RWPE2 (cell line): ENCODE results near the gene OPRD1.

ENCODE experiments used
- ATAC-seq: fragments of 200-7000 bp; cut with Tn5 transposase; 3 replicates; pipeline ENCODE4 v1.9.1; 2021; ENCODE audit warnings: low read depth
- DNase-seq: peaks from one replicate; pipeline ENCODE4 v3.0.0-alpha.2; 2020; ENCODE audit warnings: low spot score
- H3K27ac ChIP-seq: fragments of 450-650 bp; 2 replicates; pipeline ENCODE4 v1.5.1; 2017; ENCODE audit warnings: mild to moderate bottlenecking; ENCODE audit not compliant: poor library complexity, severe bottlenecking
- H3K27me3 ChIP-seq: fragments of 250-450 bp; sonication (Bioruptor Pico); 2 replicates; pipeline ENCODE4 v1.5.1; 2021; ENCODE audit warnings: mild to moderate bottlenecking, moderate library complexity; ENCODE audit not compliant: insufficient read depth, poor library complexity, severe bottlenecking
- H3K36me3 ChIP-seq: fragments of 250-450 bp; sonication (Bioruptor Pico); 2 replicates; pipeline ENCODE4 v1.5.1; 2020; ENCODE audit warnings: low read depth, mild to moderate bottlenecking, moderate library complexity
- H3K4me1 ChIP-seq: fragments of 250-450 bp; sonication (Bioruptor Pico); 2 replicates; pipeline ENCODE4 v1.5.1; 2021; ENCODE audit warnings: mild to moderate bottlenecking, moderate library complexity; ENCODE audit not compliant: insufficient read depth, poor library complexity, severe bottlenecking
- H3K4me3 ChIP-seq: fragments of 250-450 bp; sonication (Bioruptor Pico); 2 replicates; pipeline ENCODE4 v1.5.1; 2021; ENCODE audit warnings: mild to moderate bottlenecking, moderate library complexity; ENCODE audit not compliant: severe bottlenecking
- H3K9me3 ChIP-seq: fragments of 250-450 bp; sonication (Bioruptor Pico); 2 replicates; pipeline ENCODE4 v1.5.1; 2021; ENCODE audit warnings: mild to moderate bottlenecking, moderate library complexity; ENCODE audit not compliant: severe bottlenecking
- TF ChIP-seq, protein P1 (sequence below): fragments of 450-650 bp; IDR thresholded peaks from one replicate; pipeline ENCODE4 v1.5.1; 2017; ENCODE audit warnings: mild to moderate bottlenecking, moderate library complexity; ENCODE audit not compliant: poor library complexity, severe bottlenecking

OPRD1 gene

DNA sequence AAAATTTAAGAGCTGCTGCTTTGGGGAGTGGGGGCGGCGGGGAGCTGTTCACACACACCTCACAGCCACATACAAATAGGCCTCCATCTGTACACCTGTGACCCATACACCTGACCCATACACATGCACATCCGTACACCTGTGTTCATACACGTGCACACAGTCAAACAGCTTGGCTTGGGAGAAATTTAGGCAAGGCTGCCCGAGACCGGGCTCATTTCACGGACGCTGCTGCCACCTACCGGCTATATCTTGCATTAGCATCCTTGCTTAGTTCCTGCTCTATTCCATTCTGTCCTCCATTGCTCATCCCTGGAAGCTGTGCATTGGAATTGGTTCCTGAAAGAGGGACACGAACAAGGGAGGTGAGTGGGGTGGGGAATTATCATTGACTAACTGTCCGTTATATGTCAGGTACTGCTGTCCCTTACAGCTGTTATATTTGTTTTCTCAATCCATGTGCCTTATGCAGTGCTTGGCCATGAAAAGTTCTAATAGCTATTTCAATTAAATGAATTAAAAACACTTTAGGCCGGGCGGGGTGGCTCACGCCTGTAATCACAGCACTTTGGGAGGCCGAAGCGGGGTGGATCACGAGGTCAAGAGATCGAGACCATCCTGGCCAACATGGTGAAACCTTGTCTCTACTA lies 65.3 kb downstream of the OPRD1 start:
- ATAC-seq, result peak; percentile 78
- Histone ChIP-seq H3K27me3 (no peaks in the 10 kb centered on the region), H3K9me3 (no peaks in the 10 kb centered on the region), H3K4me3 (no peak overlapping the region), H3K27ac (no peak overlapping the region), H3K36me3 (no peaks in the 10 kb centered on the region), H3K4me1 (peaks cover 3% of the 10 kb centered on the region)
- DNase-seq, result no peak
- TF ChIP-seq, protein P1, sequence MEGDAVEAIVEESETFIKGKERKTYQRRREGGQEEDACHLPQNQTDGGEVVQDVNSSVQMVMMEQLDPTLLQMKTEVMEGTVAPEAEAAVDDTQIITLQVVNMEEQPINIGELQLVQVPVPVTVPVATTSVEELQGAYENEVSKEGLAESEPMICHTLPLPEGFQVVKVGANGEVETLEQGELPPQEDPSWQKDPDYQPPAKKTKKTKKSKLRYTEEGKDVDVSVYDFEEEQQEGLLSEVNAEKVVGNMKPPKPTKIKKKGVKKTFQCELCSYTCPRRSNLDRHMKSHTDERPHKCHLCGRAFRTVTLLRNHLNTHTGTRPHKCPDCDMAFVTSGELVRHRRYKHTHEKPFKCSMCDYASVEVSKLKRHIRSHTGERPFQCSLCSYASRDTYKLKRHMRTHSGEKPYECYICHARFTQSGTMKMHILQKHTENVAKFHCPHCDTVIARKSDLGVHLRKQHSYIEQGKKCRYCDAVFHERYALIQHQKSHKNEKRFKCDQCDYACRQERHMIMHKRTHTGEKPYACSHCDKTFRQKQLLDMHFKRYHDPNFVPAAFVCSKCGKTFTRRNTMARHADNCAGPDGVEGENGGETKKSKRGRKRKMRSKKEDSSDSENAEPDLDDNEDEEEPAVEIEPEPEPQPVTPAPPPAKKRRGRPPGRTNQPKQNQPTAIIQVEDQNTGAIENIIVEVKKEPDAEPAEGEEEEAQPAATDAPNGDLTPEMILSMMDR, result peak; percentile 93

DNA sequence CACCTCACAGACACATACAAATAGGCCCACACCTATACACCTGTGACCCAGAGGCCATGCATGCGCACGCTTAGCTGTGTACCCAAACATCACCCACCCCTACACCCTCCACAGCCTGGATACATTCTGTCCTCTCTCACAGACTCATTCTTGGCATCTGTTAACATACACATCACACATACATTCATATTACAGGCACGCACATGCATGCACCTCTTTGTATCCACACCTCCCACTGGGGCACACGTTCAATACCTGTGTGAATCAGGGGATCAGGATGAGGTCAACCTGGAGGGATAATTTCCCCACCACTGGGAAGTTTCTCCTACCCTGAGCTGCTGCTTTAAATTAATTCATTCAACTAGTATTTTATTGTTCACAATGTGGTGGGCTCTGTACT lies 66.8 kb downstream of the OPRD1 start:
- H3K27me3 ChIP-seq, result no peaks in the 10 kb centered on the region
- TF ChIP-seq, protein P1, result no peak

DNA sequence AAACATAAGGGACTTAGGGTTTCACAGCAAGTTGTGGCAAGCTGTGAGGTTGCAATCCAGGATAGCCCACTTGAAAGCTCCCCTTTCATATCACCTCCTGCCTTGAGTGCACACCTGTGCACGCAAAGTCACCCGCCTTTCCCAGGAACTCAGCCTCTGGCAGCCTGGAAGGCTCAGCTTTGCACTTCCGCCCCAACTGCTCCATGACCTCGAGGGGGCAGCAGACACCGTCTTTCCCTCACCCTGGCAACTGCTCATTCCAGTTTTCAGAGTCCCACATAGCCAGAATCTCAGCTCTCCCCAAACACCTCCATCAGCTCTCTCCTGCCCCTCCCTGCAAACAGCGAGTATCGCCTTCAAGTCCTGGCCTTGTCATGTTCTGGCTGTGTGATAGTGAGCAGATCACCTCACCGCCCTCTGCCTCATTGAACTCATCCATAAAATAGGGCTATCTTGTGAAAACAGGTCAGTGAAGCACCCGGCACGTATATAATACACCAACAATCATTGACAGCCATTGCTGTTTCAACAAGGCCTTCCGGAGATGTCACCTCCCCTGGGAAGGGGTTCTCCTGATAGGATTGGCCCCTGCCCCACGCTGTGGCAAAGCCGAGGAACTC lies 70.1 kb downstream of the OPRD1 start:
- Histone ChIP-seq H3K9me3 (no peaks in the 10 kb centered on the region), H3K4me1 (peaks cover 8% of the 10 kb centered on the region), H3K27ac (no peak overlapping the region), H3K4me3 (no peak overlapping the region), H3K36me3 (no peaks in the 10 kb centered on the region), H3K27me3 (no peaks in the 10 kb centered on the region)
- DNase-seq (peak; percentile 79), ATAC-seq (peak; percentile 74)
- TF ChIP-seq, protein P1, result peak; percentile 96

More for the DNA sequence above, 66.8 kb downstream of the OPRD1 start:
- no peaks in the 10 kb centered on the region for H3K36me3 ChIP-seq
- ATAC-seq, result no peak
- no peak overlapping the region for H3K4me3 ChIP-seq
- no peak for DNase-seq
- no peaks in the 10 kb centered on the region for H3K4me1 ChIP-seq
- no peak overlapping the region for H3K27ac ChIP-seq
- H3K9me3 ChIP-seq, result no peaks in the 10 kb centered on the region

DNA sequence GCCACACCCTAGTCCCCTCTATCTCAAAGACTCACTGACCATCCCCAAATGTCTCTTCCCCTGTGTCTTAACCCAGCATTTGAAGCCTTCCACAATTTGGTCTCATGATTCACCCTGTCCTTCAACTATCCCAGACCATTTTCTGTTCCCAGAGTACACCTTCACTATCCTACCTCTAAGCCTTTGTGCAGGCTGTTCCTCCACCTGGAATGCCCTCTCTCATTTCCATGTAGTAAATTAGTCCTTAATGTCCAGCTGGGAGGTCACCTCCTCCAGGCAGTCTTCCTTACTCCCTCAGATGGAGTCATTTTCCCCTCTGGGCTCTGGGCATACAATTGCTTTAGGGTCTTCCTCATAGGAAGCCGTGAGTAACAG lies 71.3 kb downstream of the OPRD1 start:
- TF ChIP-seq, protein P1, result no peak
- H3K36me3 ChIP-seq, result no peaks in the 10 kb centered on the region
- peaks cover 8% of the 10 kb centered on the region for H3K4me1 ChIP-seq
- H3K27me3 ChIP-seq, result no peaks in the 10 kb centered on the region
- H3K9me3 ChIP-seq, result no peaks in the 10 kb centered on the region
- no peak overlapping the region for H3K27ac ChIP-seq
- no peak overlapping the region for H3K4me3 ChIP-seq
- no peak for ATAC-seq
- no peak for DNase-seq

DNA sequence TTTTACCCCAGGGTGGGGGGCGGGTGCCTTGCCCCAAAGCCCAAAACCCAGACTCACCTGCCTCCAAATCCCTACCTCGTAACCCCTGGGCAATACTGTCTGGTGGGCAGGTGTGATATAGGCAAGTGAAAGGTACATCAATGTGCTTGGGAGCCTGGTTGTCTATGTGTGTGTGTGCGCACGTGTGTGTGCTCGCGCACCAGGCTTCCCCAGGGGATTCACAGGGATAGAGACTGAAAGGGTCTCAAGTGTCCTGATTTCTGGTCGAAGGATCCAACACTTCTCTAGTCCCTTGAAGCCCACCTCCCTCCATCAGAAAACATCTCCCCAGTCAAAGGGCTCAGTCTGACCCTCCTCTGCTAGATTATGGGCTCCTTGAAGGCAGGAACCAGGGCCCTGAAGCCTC lies 73.5 kb downstream of the OPRD1 start:
- H3K9me3 ChIP-seq, result no peaks in the 10 kb centered on the region
- H3K4me1 ChIP-seq, result peaks cover 8% of the 10 kb centered on the region
- H3K27me3 ChIP-seq, result no peaks in the 10 kb centered on the region
- ATAC-seq (no peak), DNase-seq (no peak)
- peak overlapping the region; percentile 2 for H3K27ac ChIP-seq
- H3K36me3 ChIP-seq, result no peaks in the 10 kb centered on the region
- TF ChIP-seq, protein P1, result no peak
- no peak overlapping the region for H3K4me3 ChIP-seq
